A673 (cell line): Measurements from ENCODE around the gene IL19.

Experiments used
- CTCF ChIP-seq: fragments of 300-800, 200-600 bp; sonication (generic); conservative IDR thresholded peaks from 2 replicates; pipeline ENCODE4 v1.5.1; 2017; ENCODE audit warnings: low read depth, mild to moderate bottlenecking, antibody characterized with exemption, low read length, moderate library complexity, mixed read lengths
- EZH2 ChIP-seq: fragments of 200-600 bp; sonication (generic); IDR thresholded peaks from 2 replicates; pipeline ENCODE4 v1.6.1; 2017; ENCODE audit warnings: borderline replicate concordance, low read depth, mild to moderate bottlenecking, mixed read lengths, antibody characterized with exemption, low read length; ENCODE audit not compliant: poor library complexity, severe bottlenecking

GRCh38 chr1:206842854-206843253, 72.3 kb downstream of the IL19 start:
- TF ChIP-seq CTCF (no peak), EZH2 (no peak)
